Neural progenitor cell (in vitro differentiated cells): ENCODE results near the gene DDHD1. TPM values are rescaled to one million over a fixed set of nuclear protein-coding genes. Genes with fewer than 3 reads are reported as not detected.

Experiments
- DNase-seq: peaks from one replicate; pipeline ENCODE4 v3.0.0-alpha.2; 2016; ENCODE audit warnings: low spot score
- H2AFZ ChIP-seq: fragments of 200-600 bp; sonication (generic); replicated peaks from 2 replicates; pipeline ENCODE4 v1.6.1; 2016; ENCODE audit warnings: antibody characterized with exemption
- H3F3A ChIP-seq: fragments of 200-600 bp; sonication (generic); 2 replicates; pipeline ENCODE4 v1.6.1; 2016; ENCODE audit warnings: antibody characterized with exemption, low read depth
- H3K27ac ChIP-seq: fragments of 200-600 bp; sonication (generic); 2 replicates; pipeline ENCODE4 v1.5.1; 2016; ENCODE audit warnings: mild to moderate bottlenecking
- H3K27me3 ChIP-seq: fragments of 200-600 bp; sonication (generic); 2 replicates; pipeline ENCODE4 v1.6.1; 2016; ENCODE audit warnings: mild to moderate bottlenecking, moderate library complexity
- H3K36me3 ChIP-seq: fragments of 200-600 bp; sonication (generic); 2 replicates; pipeline ENCODE4 v1.5.1; 2016
- H3K4me1 ChIP-seq: fragments of 200-600 bp; sonication (generic); 2 replicates; pipeline ENCODE4 v1.6.1; 2016; ENCODE audit warnings: mixed run types
- H3K4me2 ChIP-seq: fragments of 200-600 bp; sonication (generic); 2 replicates; pipeline ENCODE4 v1.6.1; 2016
- H3K4me3 ChIP-seq: fragments of 200-600 bp; sonication (generic); 2 replicates; pipeline ENCODE4 v1.5.1; 2016
- H3K79me2 ChIP-seq: fragments of 200-600 bp; sonication (generic); 2 replicates; pipeline ENCODE4 v1.6.1; 2016; ENCODE audit warnings: low read depth
- H3K9ac ChIP-seq: fragments of 200-600 bp; sonication (generic); 2 replicates; pipeline ENCODE4 v1.6.1; 2016
- H3K9me3 ChIP-seq: fragments of 200-600 bp; sonication (generic); 2 replicates; pipeline ENCODE4 v1.5.1; 2016; ENCODE audit warnings: low read depth
- H4K20me1 ChIP-seq: fragments of 200-600 bp; sonication (generic); 2 replicates; pipeline ENCODE4 v1.6.1; 2016; ENCODE audit warnings: low read depth
- H3K27ac Mint-ChIP-seq: 3 replicates; pipeline ENCODE4 v1.8.0; 2021; ENCODE audit warnings: mixed read lengths
- H3K27me3 Mint-ChIP-seq: 2 replicates; pipeline ENCODE4 v1.8.0; 2022; ENCODE audit warnings: low read depth, mild to moderate bottlenecking, inconsistent platforms, moderate library complexity, mixed read lengths; ENCODE audit not compliant: insufficient read depth
- H3K36me3 Mint-ChIP-seq: 3 replicates; pipeline ENCODE4 v1.8.0; 2021; ENCODE audit warnings: mixed read lengths
- H3K4me1 Mint-ChIP-seq: 3 replicates; pipeline ENCODE4 v1.8.0; 2021; ENCODE audit warnings: mixed read lengths
- H3K4me3 Mint-ChIP-seq: 3 replicates; pipeline ENCODE4 v1.8.0; 2021; ENCODE audit warnings: mild to moderate bottlenecking, moderate library complexity, mixed read lengths
- H3K9me3 Mint-ChIP-seq: 3 replicates; pipeline ENCODE4 v1.8.0; 2020; ENCODE audit warnings: mixed read lengths
- EZH2 ChIP-seq: fragments of 200-600 bp; sonication (generic); IDR thresholded peaks from 2 replicates; pipeline ENCODE4 v1.6.1; 2017; ENCODE audit warnings: antibody characterized with exemption, mild to moderate bottlenecking, moderate library complexity
- EZH2phosphoT487 ChIP-seq: fragments of 200-600 bp; sonication (generic); IDR thresholded peaks from 2 replicates; pipeline ENCODE4 v1.6.1; 2017; ENCODE audit warnings: antibody characterized with exemption
- total RNA-seq: library from RNA; depleted of rRNA; stranded (reverse); fragments of >200 nt; gene quantifications from 2 replicates; pipeline ENCODE4 v1.2.3, GENCODE V29; 2015; ENCODE audit warnings: low replicate concordance
- TF ChIP-seq, protein P1 (sequence below): fragments of 200-600 bp; sonication (generic); IDR thresholded peaks from 2 replicates; pipeline ENCODE4 v1.5.1; 2017; ENCODE audit warnings: antibody characterized with exemption, mild to moderate bottlenecking

The DDHD1 gene
- total RNA-seq, 1 donor from 2014 or later, result 30.2 TPM

GRCh38 chr14:53037016-53037415 is 116.1 kb downstream of the DDHD1 start:
- Histone ChIP-seq H3K27ac (no peak overlapping the region), H3K4me3 (no peak overlapping the region), H3K27me3 (no peaks in the 10 kb centered on the region), H3K9ac (no peak overlapping the region), H2AFZ (no peak overlapping the region), H3K36me3 (peaks cover 12% of the 10 kb centered on the region), H3F3A (no peaks in the 10 kb centered on the region), H3K9me3 (no peaks in the 10 kb centered on the region), H3K4me1 (peaks cover 6% of the 10 kb centered on the region), H3K4me2 (no peak overlapping the region), H3K79me2 (no peaks in the 10 kb centered on the region), H4K20me1 (no peaks in the 10 kb centered on the region)
- no peak for DNase-seq
- TF ChIP-seq EZH2phosphoT487 (no peak), EZH2 (no peak)
- TF ChIP-seq, protein P1, sequence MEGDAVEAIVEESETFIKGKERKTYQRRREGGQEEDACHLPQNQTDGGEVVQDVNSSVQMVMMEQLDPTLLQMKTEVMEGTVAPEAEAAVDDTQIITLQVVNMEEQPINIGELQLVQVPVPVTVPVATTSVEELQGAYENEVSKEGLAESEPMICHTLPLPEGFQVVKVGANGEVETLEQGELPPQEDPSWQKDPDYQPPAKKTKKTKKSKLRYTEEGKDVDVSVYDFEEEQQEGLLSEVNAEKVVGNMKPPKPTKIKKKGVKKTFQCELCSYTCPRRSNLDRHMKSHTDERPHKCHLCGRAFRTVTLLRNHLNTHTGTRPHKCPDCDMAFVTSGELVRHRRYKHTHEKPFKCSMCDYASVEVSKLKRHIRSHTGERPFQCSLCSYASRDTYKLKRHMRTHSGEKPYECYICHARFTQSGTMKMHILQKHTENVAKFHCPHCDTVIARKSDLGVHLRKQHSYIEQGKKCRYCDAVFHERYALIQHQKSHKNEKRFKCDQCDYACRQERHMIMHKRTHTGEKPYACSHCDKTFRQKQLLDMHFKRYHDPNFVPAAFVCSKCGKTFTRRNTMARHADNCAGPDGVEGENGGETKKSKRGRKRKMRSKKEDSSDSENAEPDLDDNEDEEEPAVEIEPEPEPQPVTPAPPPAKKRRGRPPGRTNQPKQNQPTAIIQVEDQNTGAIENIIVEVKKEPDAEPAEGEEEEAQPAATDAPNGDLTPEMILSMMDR, result no peak
- Mint-ChIP-seq H3K4me3 (no peak overlapping the region), H3K27me3 (no peaks in the 10 kb centered on the region), H3K36me3 (peaks cover 39% of the 10 kb centered on the region), H3K4me1 (peaks cover 3% of the 10 kb centered on the region), H3K9me3 (peaks cover 2% of the 10 kb centered on the region), H3K27ac (no peak overlapping the region)

GRCh38 chr14:53035336-53036210 is 117.5 kb downstream of the DDHD1 start:
- peaks cover 31% of the 10 kb centered on the region for H3K36me3 Mint-ChIP-seq
- Histone ChIP-seq H3K9me3 (no peaks in the 10 kb centered on the region), H3K4me1 (peaks cover 8% of the 10 kb centered on the region), H3K4me2 (no peak overlapping the region), H3K4me3 (no peak overlapping the region), H2AFZ (no peak overlapping the region), H4K20me1 (no peaks in the 10 kb centered on the region), H3K9ac (no peak overlapping the region), H3K36me3 (peaks cover 12% of the 10 kb centered on the region), H3K27me3 (no peaks in the 10 kb centered on the region), H3F3A (no peaks in the 10 kb centered on the region), H3K79me2 (no peaks in the 10 kb centered on the region), H3K27ac (no peak overlapping the region)
- H3K27ac Mint-ChIP-seq, result no peak overlapping the region
- peaks cover 2% of the 10 kb centered on the region for H3K9me3 Mint-ChIP-seq
- DNase-seq, result no peak
- H3K4me1 Mint-ChIP-seq, result peaks cover 3% of the 10 kb centered on the region
- no peak overlapping the region for H3K4me3 Mint-ChIP-seq
- TF ChIP-seq EZH2phosphoT487 (no peak), EZH2 (no peak)
- TF ChIP-seq, protein P1, result no peak
- no peaks in the 10 kb centered on the region for H3K27me3 Mint-ChIP-seq

DNA sequence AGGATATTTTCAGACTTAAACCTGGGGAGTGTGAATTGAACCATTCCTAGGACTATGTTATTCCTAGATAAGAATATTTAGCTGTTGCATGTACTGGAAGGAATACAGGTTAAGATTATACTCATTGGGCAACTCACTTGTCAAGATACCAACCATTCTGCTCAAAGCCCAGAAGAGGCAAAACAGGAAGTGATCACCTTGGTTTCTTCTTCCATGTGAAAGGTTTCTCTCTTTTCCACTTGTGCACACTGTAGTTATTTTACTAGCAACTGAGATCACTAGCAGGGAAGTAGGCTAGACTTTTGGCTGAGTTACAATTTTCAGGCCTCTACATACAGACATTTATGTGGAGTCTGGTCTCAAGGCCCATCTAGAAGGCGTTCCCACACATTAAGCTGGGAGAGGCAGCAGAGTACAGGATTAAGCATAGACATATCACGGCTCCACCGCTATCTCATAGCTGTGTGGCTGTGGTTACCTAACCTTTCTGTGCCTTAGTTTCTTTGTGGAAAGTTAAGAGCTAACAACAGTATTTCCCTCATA is 118.4 kb downstream of the DDHD1 start:
- H3K27ac Mint-ChIP-seq, result no peak overlapping the region

More for the DNA sequence above, 118.4 kb downstream of the DDHD1 start:
- Histone ChIP-seq H4K20me1 (no peaks in the 10 kb centered on the region), H3K79me2 (no peaks in the 10 kb centered on the region), H3K4me2 (no peak overlapping the region), H3F3A (no peaks in the 10 kb centered on the region), H3K4me3 (no peak overlapping the region), H2AFZ (no peak overlapping the region), H3K36me3 (peaks cover 12% of the 10 kb centered on the region), H3K9me3 (no peaks in the 10 kb centered on the region), H3K27me3 (no peaks in the 10 kb centered on the region), H3K27ac (no peak overlapping the region), H3K9ac (no peak overlapping the region), H3K4me1 (peaks cover 8% of the 10 kb centered on the region)
- peaks cover 28% of the 10 kb centered on the region for H3K36me3 Mint-ChIP-seq
- H3K4me3 Mint-ChIP-seq, result no peak overlapping the region
- no peak for TF ChIP-seq EZH2phosphoT487
- TF ChIP-seq, protein P1, result no peak
- no peak for TF ChIP-seq EZH2
- H3K27me3 Mint-ChIP-seq, result peaks cover 1% of the 10 kb centered on the region
- peaks cover 2% of the 10 kb centered on the region for H3K9me3 Mint-ChIP-seq
- no peak for DNase-seq
- H3K4me1 Mint-ChIP-seq, result peaks cover 3% of the 10 kb centered on the region
